Caco-2 (cell line): Measurements from ENCODE around the gene TRMT61A. TPM values are rescaled to one million over a fixed set of nuclear protein-coding genes. Genes with fewer than 3 reads are reported as not detected.

Experiments used
- BruUV-seq: library from RNA; stranded (reverse); fragments of 400-500 nt; replicated peaks from 2 replicates; lab custom pipeline; 2021; lab: Mats Ljungman, UMichigan
- CTCF ChIA-PET: fragments of 300-600 bp; sonication (Branson Sonifier 250); formaldehyde crosslinking; loops from one replicate; lab custom pipeline; 2022; ENCODE audit warnings: antibody characterized with exemption; lab: Charles Lee
- POLR2A ChIA-PET: fragments of 300-600 bp; sonication (Branson Sonifier 250); formaldehyde crosslinking; loops from one replicate; lab custom pipeline; 2022; ENCODE audit warnings: antibody characterized with exemption; lab: Charles Lee
- DNase-seq, 2 experiments: peaks; one replicate each; pipeline versions ENCODE4 v3.0.0 to v3.0.0-alpha.2; 2020 to 2022
- H3K27me3 ChIP-seq: replicated peaks from 2 replicates; pipeline ENCODE4 v1.6.0; 2011; ENCODE audit warnings: low read length; ENCODE audit not compliant: control insufficient read depth, insufficient read depth
- H3K36me3 ChIP-seq: 2 replicates; pipeline ENCODE4 v1.5.1; 2011; ENCODE audit warnings: low read length; ENCODE audit not compliant: control insufficient read depth, insufficient read depth
- H3K4me1 ChIP-seq: fragments of 250-450 bp; sonication (Bioruptor Pico); 2 replicates; pipeline ENCODE4 v1.5.1; 2020; ENCODE audit warnings: mild to moderate bottlenecking
- H3K4me3 ChIP-seq: 2 replicates; pipeline ENCODE4 v1.5.1; 2011; ENCODE audit warnings: low read depth, mild to moderate bottlenecking, control low read depth, low read length
- H3K9me3 ChIP-seq: fragments of 250-450 bp; sonication (Bioruptor Pico); 2 replicates; pipeline ENCODE4 v1.5.1; 2020; ENCODE audit warnings: mild to moderate bottlenecking, moderate library complexity
- H3K27ac Mint-ChIP-seq: one replicate; pipeline ENCODE4 v1.8.0; 2022; ENCODE audit warnings: mixed read lengths; ENCODE audit not compliant: unreplicated experiment
- H3K27me3 Mint-ChIP-seq: one replicate; pipeline ENCODE4 v1.8.0; 2022; ENCODE audit warnings: mixed read lengths; ENCODE audit not compliant: insufficient read depth, unreplicated experiment
- H3K36me3 Mint-ChIP-seq: one replicate; pipeline ENCODE4 v1.8.0; 2022; ENCODE audit warnings: mild to moderate bottlenecking, mixed read lengths; ENCODE audit not compliant: insufficient read depth, unreplicated experiment
- H3K4me1 Mint-ChIP-seq: one replicate; pipeline ENCODE4 v1.8.0; 2022; ENCODE audit warnings: low read depth, mixed read lengths; ENCODE audit not compliant: unreplicated experiment
- H3K4me3 Mint-ChIP-seq: one replicate; pipeline ENCODE4 v1.8.0; 2022; ENCODE audit warnings: mild to moderate bottlenecking, moderate library complexity, mixed read lengths; ENCODE audit not compliant: unreplicated experiment
- H3K9me3 Mint-ChIP-seq: one replicate; pipeline ENCODE4 v1.8.0; 2022; ENCODE audit warnings: mixed read lengths; ENCODE audit not compliant: unreplicated experiment
- intact Hi-C: fragments of 100-400 bp; cut with micrococcal nuclease; formaldehyde crosslinking; loops from one replicate; pipeline ENCODE4 v1.10.0; 2022; ENCODE audit not compliant: unreplicated experiment
- total RNA-seq: library from RNA; stranded (reverse); gene quantifications from 2 replicates; pipeline ENCODE4 v1.2.3, GENCODE V29; 2022
- TF ChIP-seq, protein P1 (sequence below), 2 experiments: fragments of 200-600 bp in 1 of 2; IDR thresholded peaks; 1 replicate in 1 of 2; 2 replicates in 1 of 2; pipeline versions ENCODE4 v1.5.1 to v1.8.0; 2011 to 2022; ENCODE audit warnings: antibody characterized with exemption in 1 of 2, control low read depth in 1 of 2, inconsistent platforms in 1 of 2, low read depth in 1 of 2, low read length in 1 of 2, mild to moderate bottlenecking in 1 of 2, moderate library complexity in 1 of 2; ENCODE audit not compliant: insufficient read depth in 1 of 2, severe bottlenecking in 1 of 2, unreplicated experiment in 1 of 2

TRMT61A gene
- total RNA-seq, 1 experiment from 2014 or later = 22.3 TPM

- peaks cover 5% of the 10 kb centered on the region for H3K36me3 Mint-ChIP-seq
- H3K9me3 ChIP-seq = no peaks in the 10 kb centered on the region
- peak in 1 of 2 experiments; percentile 34 for DNase-seq
- H3K27me3 ChIP-seq = no peaks in the 10 kb centered on the region
- H3K4me3 Mint-ChIP-seq = no peak overlapping the region
- ChIA-PET CTCF (interaction anchor here (1.0 kb wide), 1 partner anchor 31 kb away, joined by 4 read pairs; no protein-coding TSS in a partner anchor), POLR2A (interaction anchor here (0.7 kb wide), 1 partner anchor 21 kb away, joined by 5 read pairs; no protein-coding TSS in a partner anchor)
- no peaks in the 10 kb centered on the region for H3K4me1 ChIP-seq
- H3K9me3 Mint-ChIP-seq = no peaks in the 10 kb centered on the region
- H3K36me3 ChIP-seq = no peaks in the 10 kb centered on the region
- no peak overlapping the region for H3K4me3 ChIP-seq
- TF ChIP-seq, protein P1, sequence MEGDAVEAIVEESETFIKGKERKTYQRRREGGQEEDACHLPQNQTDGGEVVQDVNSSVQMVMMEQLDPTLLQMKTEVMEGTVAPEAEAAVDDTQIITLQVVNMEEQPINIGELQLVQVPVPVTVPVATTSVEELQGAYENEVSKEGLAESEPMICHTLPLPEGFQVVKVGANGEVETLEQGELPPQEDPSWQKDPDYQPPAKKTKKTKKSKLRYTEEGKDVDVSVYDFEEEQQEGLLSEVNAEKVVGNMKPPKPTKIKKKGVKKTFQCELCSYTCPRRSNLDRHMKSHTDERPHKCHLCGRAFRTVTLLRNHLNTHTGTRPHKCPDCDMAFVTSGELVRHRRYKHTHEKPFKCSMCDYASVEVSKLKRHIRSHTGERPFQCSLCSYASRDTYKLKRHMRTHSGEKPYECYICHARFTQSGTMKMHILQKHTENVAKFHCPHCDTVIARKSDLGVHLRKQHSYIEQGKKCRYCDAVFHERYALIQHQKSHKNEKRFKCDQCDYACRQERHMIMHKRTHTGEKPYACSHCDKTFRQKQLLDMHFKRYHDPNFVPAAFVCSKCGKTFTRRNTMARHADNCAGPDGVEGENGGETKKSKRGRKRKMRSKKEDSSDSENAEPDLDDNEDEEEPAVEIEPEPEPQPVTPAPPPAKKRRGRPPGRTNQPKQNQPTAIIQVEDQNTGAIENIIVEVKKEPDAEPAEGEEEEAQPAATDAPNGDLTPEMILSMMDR (IDR thresholded peaks at IDR 0.05; ENCODE audit: insufficient read depth in 1 of 2, low read depth in 1 of 2, low read length in 1 of 2, severe bottlenecking in 1 of 2, unreplicated experiment in 1 of 2) = no peak
- H3K27me3 Mint-ChIP-seq = no peaks in the 10 kb centered on the region
- intact Hi-C loops = no loop called here
- H3K4me1 Mint-ChIP-seq = no peaks in the 10 kb centered on the region
- H3K27ac Mint-ChIP-seq = no peak overlapping the region
- BruUV-seq = no TSS peak
Observed at GRCh38 chr14:103549361-103550311, 20.6 kb downstream of the TRMT61A start.

GRCh38 chr14:103550451-103551337 lies 21.7 kb downstream of the TRMT61A start:
- no TSS peak for BruUV-seq
- Mint-ChIP-seq H3K27me3 (no peaks in the 10 kb centered on the region), H3K9me3 (no peaks in the 10 kb centered on the region), H3K4me3 (no peak overlapping the region), H3K36me3 (peaks cover 5% of the 10 kb centered on the region), H3K27ac (no peak overlapping the region), H3K4me1 (no peaks in the 10 kb centered on the region)
- no peak for DNase-seq
- TF ChIP-seq, protein P1 (IDR thresholded peaks at IDR 0.05; ENCODE audit: insufficient read depth in 1 of 2, low read depth in 1 of 2, low read length in 1 of 2, severe bottlenecking in 1 of 2, unreplicated experiment in 1 of 2) = no peak
- POLR2A ChIA-PET = interaction anchor here (0.7 kb wide), 1 partner anchor 22 kb away, joined by 5 read pairs; no protein-coding TSS in a partner anchor
- H3K4me3 ChIP-seq = no peak overlapping the region
- H3K9me3 ChIP-seq = no peaks in the 10 kb centered on the region
- CTCF ChIA-PET = no interaction called here
- no peaks in the 10 kb centered on the region for H3K27me3 ChIP-seq
- H3K4me1 ChIP-seq = no peaks in the 10 kb centered on the region
- intact Hi-C loops = no loop called here
- no peaks in the 10 kb centered on the region for H3K36me3 ChIP-seq

DNA sequence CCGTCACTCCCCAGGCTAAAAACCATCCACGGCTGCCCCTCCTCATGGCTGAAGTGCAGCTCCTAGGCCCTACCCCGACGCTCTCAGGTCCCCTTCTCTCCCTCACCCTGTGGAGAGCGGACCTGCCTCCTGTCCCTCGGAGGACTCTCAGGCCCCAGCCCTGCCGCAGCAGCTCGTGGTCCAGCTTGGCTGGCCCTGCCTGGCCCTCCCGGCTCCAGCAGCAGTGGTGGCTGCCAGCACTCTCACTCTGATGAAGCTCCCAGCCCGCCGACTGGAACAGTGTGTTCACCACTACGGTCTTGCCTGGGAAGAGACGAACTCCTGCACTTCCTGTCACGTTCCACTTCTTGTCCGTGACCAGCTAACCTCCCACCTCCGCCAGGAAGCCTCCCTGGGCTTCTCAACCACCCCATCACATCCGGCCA lies 22.4 kb downstream of the TRMT61A start:
- ChIA-PET POLR2A (interaction anchor here (0.6 kb wide), 1 partner anchor 10 kb away, joined by 3 read pairs; no protein-coding TSS in a partner anchor), CTCF (no interaction called here)
- H3K4me1 ChIP-seq = no peaks in the 10 kb centered on the region
- Mint-ChIP-seq H3K36me3 (peaks cover 5% of the 10 kb centered on the region), H3K9me3 (no peaks in the 10 kb centered on the region), H3K4me1 (no peaks in the 10 kb centered on the region), H3K27me3 (no peaks in the 10 kb centered on the region), H3K4me3 (no peak overlapping the region), H3K27ac (no peak overlapping the region)
- TF ChIP-seq, protein P1 (IDR thresholded peaks at IDR 0.05; ENCODE audit: insufficient read depth in 1 of 2, low read depth in 1 of 2, low read length in 1 of 2, severe bottlenecking in 1 of 2, unreplicated experiment in 1 of 2) = no peak
- H3K36me3 ChIP-seq = no peaks in the 10 kb centered on the region
- intact Hi-C loops = no loop called here
- no TSS peak for BruUV-seq
- DNase-seq = no peak
- H3K27me3 ChIP-seq = no peaks in the 10 kb centered on the region
- no peak overlapping the region for H3K4me3 ChIP-seq
- H3K9me3 ChIP-seq = no peaks in the 10 kb centered on the region
